GM21528 (cell line): ENCODE results near the gene RESP18.
A peak's percentile ranks its signal among the peaks of the same experiment; 100 is the strongest.

ENCODE experiments used
- ATAC-seq: cut with Tn5 transposase; IDR thresholded peaks from one replicate; pipeline ENCODE4 v1.9.1; 2021; ENCODE audit warnings: mild to moderate bottlenecking, moderate library complexity; ENCODE audit not compliant: unreplicated experiment, low FRiP score

RESP18 gene

DNA sequence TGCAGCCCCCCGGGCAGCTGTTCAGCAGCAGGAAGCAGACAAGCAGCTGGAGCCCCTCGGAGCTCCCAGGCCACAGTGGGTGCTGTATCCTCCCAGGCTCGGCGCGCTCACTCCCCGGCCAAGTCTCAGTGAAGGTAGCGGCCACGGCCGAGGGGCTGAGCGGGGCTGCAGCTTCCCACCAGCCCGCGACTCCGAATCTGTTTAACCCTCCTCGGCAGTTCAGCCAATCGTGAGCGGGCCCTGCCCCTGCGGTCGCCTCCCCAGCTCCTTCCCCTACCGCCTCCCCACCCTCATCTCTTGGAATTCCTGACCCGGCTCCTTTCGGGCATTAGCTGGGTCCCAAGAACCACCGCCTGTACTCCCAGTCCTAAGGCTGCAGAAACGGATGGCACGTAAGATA lies at the start of gene RESP18:
RESP18 (minus strand) TSS at position 203 of the 400 bp plus-strand sequence.
- no peak for ATAC-seq

DNA sequence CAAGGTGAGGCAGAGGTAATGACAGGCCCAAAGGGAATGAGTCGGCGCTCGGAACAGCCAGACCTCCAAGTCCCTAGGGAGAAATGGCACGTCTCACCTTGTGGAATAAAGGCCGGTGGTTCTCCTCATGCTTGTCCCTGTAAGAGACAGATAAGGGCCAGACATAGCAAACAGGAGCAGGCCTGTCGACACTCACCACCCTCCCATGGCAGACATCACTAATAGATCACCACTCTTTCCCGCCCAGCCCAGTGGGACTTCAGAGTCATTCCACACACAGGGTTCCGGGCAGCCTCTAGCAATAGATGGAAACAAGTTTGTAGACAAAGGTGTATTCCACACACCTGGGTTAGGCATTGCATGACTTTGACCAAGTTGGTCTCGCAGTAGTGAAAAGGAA lies 48.9 kb upstream of the RESP18 start:
- ATAC-seq = no peak

DNA sequence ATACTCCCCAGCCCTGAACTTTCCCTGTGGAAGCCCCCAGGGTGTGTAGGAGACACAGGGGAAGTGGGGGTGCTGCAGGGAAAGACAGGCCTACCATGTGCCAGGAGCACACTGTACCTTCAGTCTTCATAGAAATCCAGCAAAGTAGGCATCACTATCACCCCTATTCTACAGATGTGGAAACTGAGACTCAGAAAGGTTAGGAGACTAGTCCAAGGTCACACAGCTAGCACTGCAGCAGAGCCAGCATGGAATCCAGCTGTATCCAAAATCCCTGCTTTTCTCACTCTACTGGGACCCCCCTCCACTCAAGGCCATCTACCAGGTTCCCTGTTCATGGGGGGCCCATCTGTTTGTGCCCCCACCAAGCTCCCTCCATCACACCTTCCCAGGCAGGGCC lies 48.4 kb upstream of the RESP18 start:
- no peak for ATAC-seq

DNA sequence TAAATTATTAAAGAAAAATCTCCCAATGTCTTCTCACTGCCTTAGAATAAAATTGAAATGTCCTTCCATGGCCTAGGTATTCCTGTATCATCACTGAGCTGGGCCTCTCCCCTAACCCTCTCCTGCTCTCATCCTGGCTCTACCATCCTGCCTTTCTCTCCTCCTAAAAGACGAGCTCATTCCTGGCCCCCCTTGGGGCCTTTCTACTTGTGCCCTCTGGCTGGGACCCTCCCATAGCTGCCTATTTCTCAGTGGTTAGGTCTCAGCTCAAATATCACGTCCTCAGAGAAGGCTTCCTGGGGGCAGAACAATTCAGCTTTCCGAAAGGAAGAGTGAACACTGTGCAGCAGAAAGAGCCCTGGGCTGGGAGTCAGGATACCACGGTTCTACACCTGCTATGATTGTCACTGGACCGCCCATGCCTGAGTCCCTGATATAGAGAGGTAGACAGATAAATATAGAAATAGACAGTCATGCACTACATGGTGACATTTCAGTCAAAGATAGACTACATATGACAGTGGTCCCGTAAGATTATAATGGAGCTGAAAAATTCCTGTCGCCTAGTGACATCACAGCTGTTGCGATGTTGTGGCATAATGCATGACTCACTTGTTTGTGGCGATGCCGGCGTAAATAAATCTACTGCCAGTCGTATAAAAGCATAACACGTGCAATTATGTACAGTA lies 45.8 kb upstream of the RESP18 start:
- no peak for ATAC-seq

DNA sequence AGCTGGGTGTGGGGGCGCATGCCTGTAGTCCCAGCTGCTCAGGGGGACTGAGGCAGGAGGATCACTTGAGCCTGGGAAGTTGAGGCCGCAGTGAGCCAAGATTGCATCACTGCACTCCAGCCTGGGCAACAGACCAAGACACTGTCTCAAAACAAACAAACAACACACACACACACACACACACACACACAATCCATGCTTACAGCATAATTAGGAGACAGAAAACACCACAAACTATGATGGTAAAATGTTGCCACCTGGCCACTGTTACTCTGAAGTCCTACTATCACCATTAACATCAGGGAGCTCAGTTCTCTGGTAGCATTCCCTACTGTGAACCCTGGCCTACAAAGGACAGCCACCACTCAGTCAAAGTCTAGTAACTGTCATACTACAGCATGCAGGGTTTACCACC lies 36.9 kb upstream of the RESP18 start:
- no peak for ATAC-seq

DNA sequence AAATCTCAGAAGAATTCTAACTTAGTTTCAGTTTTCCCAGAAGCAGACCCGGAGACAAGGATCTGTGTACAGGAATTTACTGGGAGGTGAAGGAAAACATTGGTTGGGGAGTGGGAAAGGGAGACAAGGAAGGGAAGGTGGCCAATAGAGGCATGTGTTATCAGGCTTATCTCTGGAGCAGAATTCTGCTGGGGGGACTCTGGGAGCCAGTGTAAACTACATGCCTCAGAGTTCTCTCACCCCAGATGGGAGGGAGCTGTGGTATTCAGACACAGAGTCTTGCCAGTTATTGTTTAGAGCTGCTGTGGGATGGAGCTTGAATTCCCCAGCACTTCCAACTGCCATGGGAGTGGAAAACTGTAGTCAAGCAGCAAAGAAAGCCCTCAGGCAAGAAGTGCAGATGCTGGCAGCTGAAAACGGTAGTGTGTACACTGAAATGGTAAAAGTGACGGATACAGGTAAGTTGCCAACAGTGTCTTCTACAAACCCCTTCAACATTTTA lies 36.2 kb upstream of the RESP18 start:
- ATAC-seq = no peak

DNA sequence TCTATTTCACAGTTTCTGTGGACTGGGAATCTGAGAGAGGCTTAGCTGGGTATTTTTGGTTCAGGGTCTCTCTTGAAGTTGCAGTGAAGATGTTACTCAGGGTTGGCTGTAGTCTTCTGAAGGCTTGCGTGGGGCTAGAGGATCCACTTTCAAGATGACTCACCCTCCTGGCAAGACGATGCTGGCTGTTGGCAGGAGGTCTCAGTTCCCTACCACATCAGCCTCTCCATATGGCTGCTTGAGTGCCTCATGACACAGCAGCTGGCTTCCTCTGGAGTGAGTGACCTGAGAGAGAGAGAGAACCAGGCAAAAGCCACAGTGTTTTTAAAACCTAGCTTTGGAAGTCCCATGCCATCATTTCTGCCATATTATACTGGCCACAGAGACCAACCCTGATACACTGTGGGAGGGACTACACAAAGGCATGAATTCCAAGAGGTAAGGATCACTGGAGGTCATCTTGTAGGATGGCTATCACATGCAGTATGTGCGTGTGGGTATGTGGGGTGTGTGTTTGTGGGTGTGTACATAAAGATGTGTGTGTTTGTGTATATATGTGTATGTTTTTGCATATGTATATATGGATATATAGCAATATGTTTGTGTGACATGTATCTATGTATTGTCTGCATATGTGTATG lies 30.1 kb upstream of the RESP18 start:
- ATAC-seq = peak; percentile 79

DNA sequence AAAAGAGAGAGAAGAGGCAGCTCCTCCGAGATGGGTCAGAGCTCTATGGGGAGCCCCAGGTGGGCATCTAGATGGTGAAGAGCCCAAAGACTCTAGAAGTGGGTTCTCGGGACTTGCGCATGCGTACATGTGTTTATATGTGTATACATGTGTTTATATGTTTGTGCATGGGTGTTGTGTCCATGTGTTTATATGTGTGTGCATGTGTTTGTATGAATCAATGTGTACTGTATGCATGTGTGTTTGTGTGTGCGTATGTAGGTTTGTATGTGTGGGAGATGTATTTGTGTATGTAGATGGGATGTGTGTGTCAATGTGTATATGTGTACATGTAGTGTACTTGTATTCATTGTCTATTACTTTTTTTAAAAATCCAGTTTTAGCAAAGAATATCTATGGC lies 29.5 kb upstream of the RESP18 start:
- no peak for ATAC-seq

DNA sequence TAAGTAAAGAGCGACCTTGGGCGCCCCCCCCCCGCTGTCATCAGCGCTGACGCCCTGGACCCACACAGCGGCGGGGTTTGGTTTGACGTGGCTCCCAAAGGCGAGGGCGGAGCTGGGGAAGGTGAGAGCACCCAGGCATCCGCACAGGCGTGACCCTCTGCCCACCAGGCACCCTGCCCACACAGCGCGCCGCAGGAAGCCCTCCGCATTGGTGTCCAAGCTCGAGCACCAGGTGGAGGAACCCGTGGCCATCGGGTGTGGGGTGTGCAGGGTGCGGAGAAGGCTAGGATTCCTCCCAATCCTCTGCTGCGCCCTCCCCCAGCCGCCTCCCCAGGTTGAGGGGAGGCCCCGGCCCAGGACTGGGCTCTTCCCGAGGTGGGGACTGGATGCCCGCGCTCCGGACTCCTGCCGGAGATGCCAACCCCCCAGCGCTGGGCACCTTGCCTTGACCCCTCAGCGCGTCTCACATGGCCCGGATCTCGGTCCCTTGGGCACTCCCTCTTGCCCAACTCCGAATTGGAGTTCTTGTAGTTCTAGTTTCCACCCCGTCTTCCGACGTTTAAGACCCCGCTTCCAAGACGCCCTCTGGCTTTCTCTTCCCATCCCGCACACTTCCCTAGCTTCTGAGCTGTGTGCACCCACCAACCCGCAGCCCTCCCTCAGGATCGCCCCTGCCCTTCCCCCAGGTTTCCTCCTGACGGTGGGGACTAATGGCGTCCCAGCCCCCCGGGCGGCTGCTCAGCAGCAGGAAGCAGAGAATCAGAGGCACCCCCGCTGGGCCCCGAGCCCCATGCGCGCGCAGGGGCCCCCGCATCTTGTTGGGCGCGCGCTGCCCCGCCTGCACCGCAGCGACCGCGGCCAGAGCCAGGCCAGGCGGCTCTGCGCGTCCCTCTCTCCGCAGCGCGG lies 25.9 kb upstream of the RESP18 start:
- ATAC-seq = no peak

DNA sequence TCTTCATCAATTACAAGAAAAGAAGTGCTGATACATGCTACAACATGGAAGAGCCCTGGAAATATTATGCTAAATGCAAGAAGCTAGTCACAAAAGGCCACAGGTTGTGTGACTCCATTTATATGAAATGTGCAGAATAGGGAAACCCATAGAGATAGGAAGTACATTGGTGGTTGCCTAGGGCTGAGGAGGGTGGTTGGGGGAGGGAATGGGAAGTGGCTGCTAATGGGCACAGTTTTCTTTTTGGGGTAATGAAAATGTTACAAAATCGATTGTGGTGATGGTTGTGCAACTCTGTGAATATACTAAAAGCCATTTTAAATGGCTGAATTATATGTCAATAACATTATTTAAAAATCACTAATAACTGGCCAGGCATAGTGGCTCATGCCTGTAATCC lies 24.3 kb upstream of the RESP18 start:
- no peak for ATAC-seq

DNA sequence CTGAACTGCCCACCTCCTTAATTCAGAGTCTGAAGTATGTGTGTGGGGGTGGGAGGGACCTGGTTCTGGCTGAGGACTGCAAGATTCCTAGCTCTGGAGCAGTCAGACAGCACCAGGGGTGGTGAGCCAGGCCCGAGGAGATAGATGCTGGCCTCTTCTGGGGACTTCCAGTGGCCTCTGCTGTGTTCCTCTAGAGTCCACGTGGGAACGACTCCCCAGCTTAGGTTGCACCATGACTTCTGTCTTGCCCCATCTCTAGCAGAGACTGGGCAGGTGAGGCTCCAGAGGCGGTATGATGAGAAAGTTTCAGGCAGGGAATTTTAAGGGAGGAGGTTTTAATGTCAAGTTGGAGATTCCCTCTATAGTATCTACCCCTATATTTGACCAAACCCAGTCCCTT lies 22.0 kb upstream of the RESP18 start:
- no peak for ATAC-seq

DNA sequence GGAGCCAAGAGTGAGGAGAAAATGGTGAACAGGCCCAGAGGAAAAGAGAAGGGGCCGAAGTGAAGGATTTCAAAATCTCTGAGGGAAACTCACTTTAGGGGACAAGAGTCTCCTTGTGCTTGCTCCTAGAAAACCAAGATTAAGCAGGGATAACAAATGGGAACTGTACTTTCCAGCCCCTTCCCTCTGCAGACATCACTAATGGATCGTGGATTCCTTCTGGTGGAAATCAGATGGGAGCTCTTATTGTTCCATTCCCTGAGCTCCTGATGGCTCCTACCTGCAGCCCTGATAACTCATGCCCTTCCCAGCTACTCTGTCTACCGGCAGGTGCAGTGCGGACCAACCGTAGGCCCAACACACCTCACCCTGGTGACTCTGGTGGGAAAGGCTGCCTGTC lies 20.6 kb upstream of the RESP18 start:
- ATAC-seq = no peak

DNA sequence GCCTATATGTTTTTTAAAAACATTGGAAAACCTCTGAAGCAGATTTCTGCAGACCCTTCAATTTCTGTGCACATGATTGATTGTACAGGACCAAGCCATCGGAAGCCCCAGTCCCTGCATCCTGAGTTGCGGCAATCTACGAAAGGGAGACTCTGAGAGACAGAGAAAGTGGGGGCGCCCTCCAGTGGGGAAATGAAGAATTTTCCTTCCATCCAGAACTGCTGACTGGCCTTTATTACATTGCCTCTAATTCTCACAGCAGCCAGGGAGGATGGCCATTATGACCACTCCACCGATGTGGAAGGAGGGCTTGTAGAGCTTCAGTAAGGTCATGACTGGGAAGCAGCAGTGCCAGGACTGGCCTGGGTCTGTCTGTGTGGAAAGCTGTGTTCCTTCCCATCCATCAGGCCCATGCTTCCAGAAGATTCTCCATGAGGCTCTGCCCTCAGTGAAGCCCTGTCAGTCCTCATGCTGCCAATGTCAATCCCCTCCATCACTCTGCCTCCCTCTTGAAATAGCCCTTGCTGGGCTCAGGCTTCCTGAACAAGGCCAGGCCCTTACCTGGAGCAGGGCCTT lies 20.0 kb upstream of the RESP18 start:
- no peak for ATAC-seq

DNA sequence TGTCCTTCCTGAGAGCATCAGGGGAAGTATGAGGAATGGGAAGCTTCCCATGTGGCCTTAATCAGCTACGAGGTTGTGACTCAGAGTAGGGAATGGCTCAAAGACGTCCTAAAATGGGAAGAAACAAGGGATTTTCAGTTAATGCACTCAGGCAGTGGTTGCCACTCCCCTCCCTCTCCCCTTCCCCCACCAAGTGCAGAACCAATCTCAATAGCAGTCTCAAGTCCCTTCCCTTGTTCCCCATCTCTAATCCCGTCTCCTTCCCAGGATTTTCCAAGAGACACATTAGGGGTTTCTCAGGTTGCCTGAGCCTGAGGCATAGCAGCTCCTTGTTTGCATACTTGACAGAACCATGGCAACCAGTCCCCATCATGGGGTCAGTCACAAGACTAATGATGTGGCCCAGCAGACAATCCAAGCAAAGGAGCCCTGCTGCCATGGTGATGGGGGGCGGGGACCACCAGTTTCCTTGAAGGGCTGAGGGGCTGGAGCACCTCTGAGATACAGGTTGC lies 18.2 kb upstream of the RESP18 start:
- no peak for ATAC-seq

DNA sequence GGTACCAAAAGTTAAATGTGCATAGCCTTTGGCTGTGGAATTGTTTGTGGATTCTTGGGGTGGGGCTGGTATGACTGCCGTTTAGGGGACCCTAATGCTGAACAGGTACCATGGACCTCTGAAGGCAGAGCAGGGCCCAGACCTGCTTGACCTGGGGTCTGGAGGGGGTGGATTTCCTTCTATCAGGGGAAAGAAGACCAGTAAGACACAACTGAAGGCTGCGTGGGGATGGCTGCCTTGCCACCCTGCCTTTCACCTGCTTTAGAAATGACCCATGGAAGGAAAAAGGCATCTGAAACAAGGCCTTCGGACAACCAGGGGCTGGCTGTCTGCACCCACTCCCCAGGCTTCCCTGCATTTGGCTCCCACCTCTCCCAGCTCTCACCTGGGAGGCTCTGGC lies 17.7 kb upstream of the RESP18 start:
- ATAC-seq = no peak

DNA sequence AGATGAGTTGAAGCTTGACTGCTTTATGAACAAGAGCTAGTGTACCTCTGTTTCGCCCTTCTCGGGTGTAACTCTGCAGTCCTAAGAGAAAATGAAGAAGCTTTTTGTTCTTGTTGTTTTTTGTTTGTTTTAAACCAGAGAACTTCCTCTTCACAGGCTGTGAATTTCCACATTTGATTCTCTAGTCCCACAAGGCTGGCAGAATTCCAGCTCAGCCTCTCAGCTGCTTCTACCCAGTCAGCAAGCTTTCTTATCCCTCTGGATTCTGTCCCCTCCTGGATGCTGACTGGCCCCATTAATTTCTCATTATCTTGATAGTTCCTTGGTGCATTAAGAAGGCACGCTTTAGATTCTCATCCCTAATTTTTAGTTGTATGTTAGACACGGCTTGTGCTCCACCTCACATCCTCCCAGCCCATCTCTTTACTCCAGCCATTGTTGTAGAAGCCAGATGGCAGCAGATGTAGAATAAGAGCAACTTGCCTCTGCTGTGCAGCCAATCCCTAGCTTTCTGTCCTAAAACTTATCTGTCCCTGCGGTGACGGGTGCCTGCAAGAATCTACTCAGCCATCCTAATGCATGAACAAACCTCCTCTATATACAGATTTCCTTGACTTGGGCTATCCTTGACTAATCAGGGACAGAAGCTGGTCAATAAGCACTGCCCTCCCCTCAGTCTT lies 12.3 kb upstream of the RESP18 start:
- ATAC-seq = no peak

DNA sequence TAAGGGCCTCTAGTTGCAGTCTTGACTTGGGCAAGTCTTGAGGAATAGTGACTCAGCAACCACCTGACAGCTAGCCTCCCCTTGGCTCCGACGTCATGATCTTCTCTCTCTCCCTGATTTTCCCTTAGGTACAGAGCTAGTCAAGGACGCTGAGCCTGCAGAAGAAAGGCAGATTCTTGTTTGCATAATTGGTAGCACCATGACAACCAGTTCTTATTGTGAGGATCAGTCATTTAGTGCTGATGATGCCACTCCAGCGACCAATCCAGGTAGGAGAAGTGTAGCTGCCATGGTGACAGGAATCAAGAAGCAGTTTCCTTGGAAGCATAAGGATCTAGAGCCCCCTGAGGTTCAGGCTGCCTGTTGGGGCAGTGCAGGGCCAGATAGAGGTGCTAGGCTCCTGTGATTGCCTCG lies 2.8 kb upstream of the RESP18 start:
- no peak for ATAC-seq

DNA sequence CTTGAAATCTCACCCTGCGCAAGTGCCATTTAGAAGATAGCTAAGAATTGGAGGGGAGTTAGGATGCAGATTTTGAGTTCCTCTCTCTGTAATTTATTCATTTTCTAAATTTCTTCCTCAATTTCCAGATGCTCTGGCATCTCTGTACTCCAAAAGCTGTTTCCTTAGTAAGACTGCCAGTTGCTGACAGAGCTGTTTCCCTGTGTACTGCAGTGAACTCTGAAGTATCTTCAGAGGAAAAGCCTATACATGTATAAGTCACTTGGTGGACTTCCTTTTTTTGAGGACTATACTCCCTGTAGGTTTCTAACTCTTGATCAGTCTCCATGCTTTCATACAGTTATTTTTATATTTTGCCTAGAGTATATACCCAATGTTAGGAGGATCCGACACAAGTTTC lies 1.5 kb upstream of the RESP18 start:
- ATAC-seq = no peak

DNA sequence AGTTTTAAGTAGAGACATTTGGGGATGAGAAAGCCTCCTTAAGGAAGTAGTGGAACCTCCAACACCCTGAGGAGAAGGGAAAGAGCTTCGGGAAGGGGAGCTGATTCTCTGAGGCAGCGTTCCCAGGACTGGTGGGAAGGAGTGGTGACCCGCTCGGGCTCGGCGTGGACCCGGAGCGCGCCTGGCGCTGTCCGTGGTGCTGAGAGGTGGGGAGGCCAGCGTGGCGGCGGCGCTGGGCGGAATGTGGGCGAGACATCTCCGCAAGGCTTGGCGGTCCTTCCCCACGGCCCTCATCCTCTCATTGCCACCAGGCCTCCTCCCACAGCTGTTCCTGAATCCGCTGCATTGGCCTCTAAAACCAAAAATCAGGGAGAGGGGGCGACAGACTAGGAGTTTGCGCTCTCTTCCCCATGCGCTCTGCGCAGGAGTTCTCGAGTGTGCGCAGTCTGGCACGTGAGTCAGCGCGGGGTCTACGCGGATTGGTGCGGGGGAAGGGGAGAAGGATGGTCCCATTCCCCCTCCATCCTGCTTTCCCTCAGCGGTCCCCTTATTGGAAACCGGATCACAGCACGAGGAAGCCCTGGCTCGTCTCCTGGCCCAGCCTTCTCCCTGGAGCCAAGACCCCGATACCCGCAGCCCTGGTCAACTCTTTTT lies 857 bp downstream of the RESP18 start:
- no peak for ATAC-seq

DNA sequence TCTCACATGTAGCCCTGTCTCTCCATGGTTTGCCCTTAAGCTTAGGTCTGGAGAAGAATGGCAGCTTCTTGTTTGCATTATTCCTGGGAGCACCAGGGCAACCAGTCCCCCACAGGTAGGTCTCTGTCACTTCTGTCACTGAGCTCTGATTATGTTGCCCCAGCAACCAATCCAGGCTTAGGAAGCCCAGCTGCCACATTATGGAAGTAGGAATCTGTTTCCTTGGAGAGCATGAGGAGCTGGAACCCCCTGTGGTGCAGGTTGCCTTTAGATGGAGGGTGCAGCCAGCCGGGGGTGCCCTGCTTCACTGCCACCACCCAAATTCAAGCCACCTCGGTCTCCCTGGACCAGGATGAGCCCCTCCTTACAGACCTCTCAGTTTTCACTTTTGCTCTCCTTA lies 4.8 kb downstream of the RESP18 start:
- ATAC-seq = no peak
